HG02884 (cell line): ENCODE measurements around the gene ZMAT3.
"Not testable (repeated sequence)": the region's sequence is repeated elsewhere in the genome, so short reads cannot be mapped to it uniquely, and the experiment has no call there.

ENCODE experiments used
- ATAC-seq: cut with Tn5 transposase; IDR thresholded peaks from one replicate; pipeline ENCODE4 v1.9.1; 2021; ENCODE audit warnings: mild to moderate bottlenecking, moderate library complexity; ENCODE audit not compliant: unreplicated experiment

The ZMAT3 gene

GRCh38 chr3:179071323-179072099 lies at the start of gene ZMAT3:
Gene ZMAT3 (minus strand): TSS chr3:179071809. CDS start chr3:179067752, 4,057 bp downstream.
- peak; percentile 54 for ATAC-seq

GRCh38 chr3:179116816-179117215 lies 45.2 kb upstream of the ZMAT3 start:
- ATAC-seq: no peak

GRCh38 chr3:179115444-179115843 lies 43.8 kb upstream of the ZMAT3 start:
- not testable (repeated sequence) for ATAC-seq

GRCh38 chr3:179113903-179114302 lies 42.3 kb upstream of the ZMAT3 start:
- ATAC-seq: no peak

- no peak for ATAC-seq
Observed at GRCh38 chr3:179108086-179108485, 36.5 kb upstream of the ZMAT3 start.

- ATAC-seq: no peak
Observed at GRCh38 chr3:179107617-179108016, 36.0 kb upstream of the ZMAT3 start.

- ATAC-seq: no peak
Observed at GRCh38 chr3:179105881-179106280, 34.3 kb upstream of the ZMAT3 start.

- no peak for ATAC-seq
Observed at GRCh38 chr3:179100652-179101051, 29.0 kb upstream of the ZMAT3 start.

- ATAC-seq: no peak
Observed at GRCh38 chr3:179098388-179099077, 26.9 kb upstream of the ZMAT3 start.

- no peak for ATAC-seq
Observed at GRCh38 chr3:179093807-179094206, 22.2 kb upstream of the ZMAT3 start.

GRCh38 chr3:179091113-179091512 lies 19.5 kb upstream of the ZMAT3 start:
- no peak for ATAC-seq

GRCh38 chr3:179088306-179088705 lies 16.7 kb upstream of the ZMAT3 start:
- ATAC-seq: no peak

- peak; percentile 71 for ATAC-seq
Observed at GRCh38 chr3:179083977-179084376, 12.4 kb upstream of the ZMAT3 start.

GRCh38 chr3:179082416-179082815 lies 10.8 kb upstream of the ZMAT3 start:
- ATAC-seq: no peak

GRCh38 chr3:179081885-179082284 lies 10.3 kb upstream of the ZMAT3 start:
- ATAC-seq: no peak

GRCh38 chr3:179079537-179079936 lies 7.9 kb upstream of the ZMAT3 start:
- no peak for ATAC-seq

GRCh38 chr3:179076243-179077027 lies 4.8 kb upstream of the ZMAT3 start:
- ATAC-seq: peak; percentile 41

- peak; percentile 33 for ATAC-seq
Observed at GRCh38 chr3:179074656-179075055, 3.0 kb upstream of the ZMAT3 start.

- ATAC-seq: no peak
Observed at GRCh38 chr3:179073816-179074215, 2.2 kb upstream of the ZMAT3 start.

- ATAC-seq: peak; percentile 21
Observed at GRCh38 chr3:179072100-179072438, 460 bp upstream of the ZMAT3 start.

- no peak for ATAC-seq
Observed at GRCh38 chr3:179071027-179071322, 634 bp downstream of the ZMAT3 start.
